SIG-M5 treated with dmso at 0.1 percent for 504 hours (cell line): ENCODE results near the gene PRLR.
"Not testable (repeated sequence)": the region's sequence is repeated elsewhere in the genome, so short reads cannot be mapped to it uniquely, and the experiment has no call there.

Experiments
- DNase-seq: peaks from one replicate; lab custom pipeline; 2025; ENCODE audit not compliant: unreplicated experiment; lab: John Stamatoyannopoulos, UW

The PRLR gene

GRCh38 chr5:35198075-35198474 is 32.2 kb downstream of the PRLR start:
- DNase-seq, result no peak

DNA sequence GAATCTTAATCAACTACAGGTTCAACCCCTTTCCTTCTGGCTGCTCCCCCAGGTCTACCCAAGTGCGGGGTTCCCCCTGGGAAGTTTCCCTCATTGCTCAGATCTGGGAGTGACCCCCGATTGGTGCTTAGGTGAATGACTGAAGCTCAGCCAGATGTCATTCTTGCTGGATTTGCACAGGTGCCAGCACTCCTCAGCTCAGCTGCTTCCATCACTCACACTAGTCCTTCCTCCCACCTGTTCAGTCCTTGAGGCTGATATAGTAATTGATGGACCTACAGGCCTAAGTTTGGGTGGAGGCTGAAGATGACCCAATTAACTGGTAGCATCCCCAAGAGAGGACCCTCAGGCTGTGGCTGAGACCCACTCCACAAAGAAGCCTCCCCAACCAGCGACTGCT is 32.9 kb downstream of the PRLR start:
- DNase-seq, result no peak

- DNase-seq, result no peak
These were observed 34.8 kb downstream of the PRLR start for GRCh38 chr5:35195472-35195852.

- DNase-seq, result peak; percentile 39
These were observed 35.4 kb downstream of the PRLR start for GRCh38 chr5:35194635-35195471.

- DNase-seq, result no peak
These were observed 37.8 kb downstream of the PRLR start for GRCh38 chr5:35192506-35192905.

DNA sequence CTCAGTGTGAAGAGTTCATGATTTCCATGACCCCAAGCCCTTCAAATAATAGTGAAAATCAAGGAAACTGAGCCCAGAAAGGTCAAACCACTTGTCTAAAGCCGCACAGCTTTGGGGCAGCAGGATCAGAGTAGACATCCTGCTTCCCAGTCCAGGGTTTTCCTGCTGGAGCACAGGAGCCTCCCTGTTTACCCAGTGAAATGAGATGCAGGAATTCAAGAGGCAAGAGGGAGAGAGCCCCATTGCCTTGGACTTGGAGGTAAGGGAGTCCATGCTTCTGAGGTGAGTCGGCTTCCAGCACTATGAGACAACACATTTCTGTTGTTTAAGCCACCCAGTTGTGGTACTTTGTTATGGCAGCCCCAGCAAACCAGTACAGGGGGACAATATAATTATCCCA is 40.5 kb downstream of the PRLR start:
- DNase-seq, result not testable (repeated sequence)

DNA sequence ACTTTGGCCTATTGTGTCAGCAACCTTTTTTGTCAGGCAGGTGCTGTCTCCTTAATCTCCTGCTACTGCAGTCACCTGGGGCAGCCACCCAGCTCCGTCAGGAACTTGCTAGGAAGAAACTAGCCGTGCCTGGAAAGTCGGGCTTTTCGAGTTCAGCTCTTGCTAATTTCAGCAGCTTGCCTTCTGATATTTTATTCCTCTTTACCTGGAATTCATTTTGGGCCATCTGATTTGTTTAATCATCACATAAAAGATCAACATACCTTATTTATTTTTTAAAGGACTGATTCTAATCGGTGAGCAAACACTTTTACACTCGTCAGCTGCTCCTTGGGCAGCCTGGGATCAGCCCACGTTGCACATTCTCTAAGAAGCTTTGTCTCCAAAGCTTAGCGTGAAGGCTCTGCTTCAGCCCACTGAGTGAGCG is 42.2 kb downstream of the PRLR start:
- peak; percentile 19 for DNase-seq

DNA sequence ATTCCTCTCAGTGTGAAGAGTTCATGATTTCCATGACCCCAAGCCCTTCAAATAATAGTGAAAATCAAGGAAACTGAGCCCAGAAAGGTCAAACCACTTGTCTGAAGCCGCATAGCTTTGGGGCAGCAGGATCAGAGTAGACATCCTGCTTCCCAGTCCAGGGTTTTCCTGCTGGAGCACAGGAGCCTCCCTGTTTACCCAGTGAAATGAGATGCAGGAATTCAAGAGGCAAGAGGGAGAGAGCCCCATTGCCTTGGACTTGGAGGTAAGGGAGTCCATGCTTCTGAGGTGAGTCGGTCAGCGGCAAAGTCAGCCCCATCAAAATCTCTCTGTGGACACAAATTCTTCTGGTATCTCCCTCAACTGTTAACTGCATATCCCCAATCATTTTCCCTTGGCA is 42.7 kb downstream of the PRLR start:
- not testable (repeated sequence) for DNase-seq

DNA sequence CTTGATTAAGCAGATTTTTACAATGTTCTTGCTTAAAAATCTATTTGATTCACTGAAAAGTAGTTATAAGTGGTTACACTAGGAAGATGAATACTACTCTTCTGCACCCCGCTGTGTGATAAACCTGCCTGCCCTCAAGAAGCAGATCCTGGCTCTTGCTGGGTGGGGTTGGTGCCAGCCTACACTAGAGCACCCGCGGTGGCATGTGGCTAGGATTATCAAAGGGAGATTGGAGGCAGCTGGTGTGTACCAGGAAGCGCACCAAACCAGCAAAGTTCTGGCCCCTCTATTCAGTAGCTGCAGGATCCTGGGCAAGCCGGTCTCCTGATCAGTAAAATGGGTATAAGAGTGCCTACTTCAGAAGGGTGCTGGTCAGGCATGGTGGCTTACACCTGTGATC is 43.5 kb downstream of the PRLR start:
- DNase-seq, result no peak

DNA sequence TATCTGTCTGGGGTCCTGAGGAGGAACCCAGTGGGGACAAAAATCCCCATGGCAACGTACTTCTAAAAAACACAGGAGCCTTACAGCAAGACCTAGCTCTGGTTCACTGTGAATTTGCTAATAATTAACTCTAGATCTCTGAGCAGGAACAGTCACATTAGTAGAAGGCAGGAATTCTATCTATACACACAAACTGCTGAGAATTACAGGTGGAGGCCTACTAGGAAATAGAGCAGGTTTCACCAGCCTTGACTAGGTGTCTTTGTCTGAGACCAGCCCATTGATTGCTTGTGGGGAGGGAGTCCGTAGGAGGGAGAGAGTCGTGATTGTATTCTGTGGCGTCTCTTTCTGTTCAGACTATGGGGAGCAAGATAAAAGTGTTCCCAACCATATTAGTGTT is 44.8 kb downstream of the PRLR start:
- no peak for DNase-seq

DNA sequence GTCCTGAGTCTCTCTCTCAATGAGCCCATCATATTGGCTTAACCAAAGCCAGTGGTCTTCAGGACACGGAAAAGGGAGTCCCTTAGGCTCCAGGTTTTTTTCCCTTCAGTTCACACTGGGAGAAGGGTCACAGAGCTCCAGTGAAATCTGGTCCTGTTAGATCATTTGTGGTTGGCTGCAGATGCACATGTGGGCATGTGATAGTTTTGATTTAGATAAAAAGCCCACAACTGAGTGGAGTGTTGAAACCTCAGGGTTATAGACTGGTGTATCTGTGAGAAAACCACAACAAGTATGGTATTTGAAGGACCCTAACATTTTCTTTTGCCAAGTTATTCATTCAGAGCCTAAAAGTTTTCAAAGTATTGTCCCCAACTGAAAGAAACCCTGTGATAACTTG is 46.7 kb downstream of the PRLR start:
- no peak for DNase-seq

GRCh38 chr5:35182910-35183535 is 47.3 kb downstream of the PRLR start:
- DNase-seq, result peak; percentile 61

DNA sequence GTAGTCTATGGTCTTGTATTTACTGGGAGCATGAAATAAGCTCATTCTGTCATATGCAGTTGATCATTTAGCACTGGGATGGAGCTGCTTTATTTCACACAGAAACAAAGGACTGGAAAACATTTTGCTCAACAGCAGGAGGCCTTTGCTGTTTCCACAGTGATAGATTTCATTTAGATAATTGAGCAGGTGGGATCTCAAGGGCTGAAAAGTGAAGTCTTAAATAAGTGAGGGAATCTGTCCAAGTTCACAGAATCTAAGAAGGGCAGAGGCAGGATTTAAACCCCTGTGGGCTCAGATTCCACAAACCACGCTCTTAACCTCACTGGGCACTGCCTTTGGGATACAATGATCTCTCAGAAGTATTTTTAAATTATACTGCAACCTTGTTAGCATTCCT is 47.8 kb downstream of the PRLR start:
- no peak for DNase-seq

DNA sequence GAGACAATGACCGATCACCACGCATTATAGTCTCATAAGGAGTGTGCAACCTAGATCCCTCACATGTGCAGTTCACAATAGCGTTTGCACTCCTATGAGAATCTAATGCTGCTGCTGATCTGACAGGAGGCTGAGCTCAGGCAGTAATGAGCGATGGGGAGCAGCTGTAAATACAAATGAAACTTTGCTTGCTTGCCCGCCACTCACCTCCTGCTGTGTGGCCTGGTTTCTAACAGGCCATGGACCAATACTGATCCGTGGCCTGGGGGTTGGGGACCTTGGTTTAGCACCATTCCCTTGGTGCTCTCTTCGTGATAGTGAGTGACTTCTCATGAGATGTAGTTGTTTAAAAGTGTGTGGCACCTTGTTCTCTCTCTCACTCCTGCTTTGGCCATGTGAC is 50.2 kb downstream of the PRLR start:
- DNase-seq, result no peak

DNA sequence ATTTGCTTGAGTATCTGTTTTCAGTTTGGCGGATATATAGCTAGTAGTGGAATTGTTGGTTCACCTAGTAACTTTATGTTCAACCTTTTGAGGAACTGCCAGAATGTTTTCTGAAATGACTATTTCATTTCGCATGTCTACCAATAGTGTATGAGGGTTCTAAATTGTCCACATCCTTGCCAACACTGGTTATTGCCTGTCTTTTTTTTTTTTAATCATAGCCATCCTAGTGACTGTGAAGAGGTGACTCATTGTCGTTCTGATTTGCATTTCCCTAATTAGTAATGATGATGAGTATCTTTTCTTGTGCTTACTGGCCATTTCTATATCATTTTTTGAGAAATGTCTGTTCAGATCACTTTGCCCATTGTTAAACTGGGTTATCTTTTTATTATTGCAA is 52.5 kb downstream of the PRLR start:
- DNase-seq, result no peak

GRCh38 chr5:35172533-35172932 is 57.8 kb downstream of the PRLR start:
- no peak for DNase-seq

DNA sequence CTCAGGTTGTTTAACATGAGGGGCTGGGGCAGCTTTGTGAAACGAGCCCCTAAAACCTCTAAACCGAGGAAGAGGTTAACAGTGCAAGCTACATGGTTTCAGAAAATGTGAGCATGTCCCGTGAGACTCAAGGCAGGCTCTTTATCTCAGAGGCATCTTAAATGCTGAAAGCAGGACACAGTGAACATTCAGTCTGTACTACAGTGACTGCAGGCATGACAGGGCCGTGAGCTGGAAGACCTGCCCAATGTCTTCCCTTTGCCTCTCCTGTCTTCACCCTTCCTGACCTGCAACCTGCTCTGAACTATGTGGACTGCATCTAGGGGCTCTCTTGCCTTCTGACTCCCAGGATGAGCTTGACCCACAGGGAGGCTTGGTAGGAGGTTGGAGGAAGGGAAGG is 58.3 kb downstream of the PRLR start:
- DNase-seq, result no peak

DNA sequence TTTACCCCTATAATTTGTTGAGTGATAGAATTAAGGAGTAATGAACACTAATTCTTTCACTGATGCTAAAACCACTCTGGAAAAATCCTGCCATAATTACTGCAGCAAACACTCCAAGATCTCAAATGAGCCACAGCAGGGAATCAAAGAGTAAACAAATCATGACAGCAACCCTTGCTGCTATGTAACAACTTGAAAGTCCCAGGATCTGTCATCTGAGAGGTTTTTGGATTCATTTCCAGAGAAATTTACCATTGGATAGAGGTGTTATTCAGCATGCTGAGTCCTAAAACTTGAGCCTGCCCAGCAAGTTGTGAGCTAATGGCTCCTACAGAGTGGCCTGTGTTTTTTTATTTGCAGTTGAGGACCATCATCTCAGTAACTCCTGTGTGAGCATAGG is 59.2 kb downstream of the PRLR start:
- DNase-seq, result no peak

- no peak for DNase-seq
These were observed 64.2 kb downstream of the PRLR start for GRCh38 chr5:35166043-35166442.

DNA sequence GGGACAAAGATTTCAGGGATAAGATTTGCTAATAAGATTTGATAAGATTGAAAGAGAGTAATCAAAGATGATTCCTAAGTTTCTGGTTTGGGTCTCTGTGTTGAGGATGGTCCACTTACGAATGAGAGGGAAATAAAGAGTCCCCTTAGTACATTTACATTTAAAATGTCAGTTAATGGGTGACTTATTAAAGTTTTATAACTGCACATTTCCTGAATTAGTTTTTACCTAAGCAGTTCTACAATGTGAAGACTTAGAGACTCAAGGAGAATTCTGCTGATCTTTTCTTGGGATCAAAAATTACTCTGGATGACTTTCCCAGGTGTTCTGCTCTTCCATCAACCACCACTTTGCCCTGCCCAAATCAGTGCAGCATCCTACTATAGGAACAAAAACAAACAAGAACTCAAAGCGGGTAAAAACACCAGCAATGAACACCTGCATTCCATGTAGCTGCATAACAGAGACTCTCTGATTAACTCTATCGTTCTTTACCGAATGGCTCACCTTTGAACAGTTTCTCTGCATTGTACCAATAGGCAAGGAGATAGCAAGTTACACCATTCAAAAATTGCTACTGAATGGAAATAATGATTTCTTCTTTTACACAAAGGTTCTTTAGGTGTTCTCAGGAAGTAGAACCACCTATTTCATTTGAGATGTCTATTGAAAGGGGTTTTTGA is 65.3 kb downstream of the PRLR start:
- no peak for DNase-seq

DNA sequence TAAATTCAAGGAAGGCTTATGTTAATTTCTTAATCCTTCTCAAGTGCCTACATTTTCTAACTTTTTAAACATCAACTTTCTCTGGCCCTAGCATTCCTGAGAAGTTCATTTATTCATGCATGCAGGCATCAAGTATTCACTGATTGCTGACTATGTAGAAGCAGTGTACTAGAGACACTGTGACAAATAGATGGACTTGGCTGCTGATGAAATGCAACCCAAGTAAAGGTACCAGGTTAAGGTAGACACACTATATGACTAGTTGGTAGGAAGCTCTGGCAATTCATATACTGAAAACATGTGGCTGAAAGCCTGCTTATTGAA is 66.6 kb downstream of the PRLR start:
- DNase-seq, result no peak
